Measurements from ENCODE around the gene S100A13.

S100A13 gene

DNA sequence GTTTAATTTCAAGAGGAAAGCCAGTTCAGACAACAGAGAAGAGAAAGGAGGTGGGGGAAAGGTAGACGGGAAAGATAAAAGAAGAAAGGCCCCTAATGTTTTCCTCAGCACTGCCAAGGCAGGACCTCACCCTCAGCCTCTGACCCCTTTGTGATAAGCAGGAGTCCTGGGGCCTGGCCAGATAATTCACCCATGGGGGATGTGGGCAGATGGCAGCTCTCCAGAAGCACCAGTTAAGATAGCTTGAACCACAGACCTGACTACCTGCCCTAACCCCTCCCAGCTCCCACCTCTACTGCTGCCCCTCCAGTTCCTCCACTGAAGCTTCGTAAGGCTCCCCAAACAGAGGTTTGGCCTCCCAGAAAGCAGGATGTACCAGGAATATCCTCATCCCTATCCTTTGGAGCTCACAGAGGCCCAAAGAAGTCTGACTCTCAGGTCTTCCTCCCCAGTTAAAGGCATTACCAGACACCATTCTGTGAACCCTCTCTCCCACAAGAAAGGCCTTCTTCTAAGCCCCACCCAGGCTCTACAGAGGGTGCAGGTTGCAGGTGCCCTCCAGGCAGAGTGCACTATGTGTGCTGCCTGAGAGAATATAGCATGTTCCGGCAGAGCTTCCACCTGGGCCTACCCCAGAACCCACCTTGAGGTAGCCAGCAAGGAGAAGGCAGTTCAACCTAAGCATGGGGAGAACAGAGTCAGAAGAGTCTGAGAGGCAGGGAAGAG, 22.0 kb upstream of the S100A13 start:
- TF ChIP-seq, protein P1, sequence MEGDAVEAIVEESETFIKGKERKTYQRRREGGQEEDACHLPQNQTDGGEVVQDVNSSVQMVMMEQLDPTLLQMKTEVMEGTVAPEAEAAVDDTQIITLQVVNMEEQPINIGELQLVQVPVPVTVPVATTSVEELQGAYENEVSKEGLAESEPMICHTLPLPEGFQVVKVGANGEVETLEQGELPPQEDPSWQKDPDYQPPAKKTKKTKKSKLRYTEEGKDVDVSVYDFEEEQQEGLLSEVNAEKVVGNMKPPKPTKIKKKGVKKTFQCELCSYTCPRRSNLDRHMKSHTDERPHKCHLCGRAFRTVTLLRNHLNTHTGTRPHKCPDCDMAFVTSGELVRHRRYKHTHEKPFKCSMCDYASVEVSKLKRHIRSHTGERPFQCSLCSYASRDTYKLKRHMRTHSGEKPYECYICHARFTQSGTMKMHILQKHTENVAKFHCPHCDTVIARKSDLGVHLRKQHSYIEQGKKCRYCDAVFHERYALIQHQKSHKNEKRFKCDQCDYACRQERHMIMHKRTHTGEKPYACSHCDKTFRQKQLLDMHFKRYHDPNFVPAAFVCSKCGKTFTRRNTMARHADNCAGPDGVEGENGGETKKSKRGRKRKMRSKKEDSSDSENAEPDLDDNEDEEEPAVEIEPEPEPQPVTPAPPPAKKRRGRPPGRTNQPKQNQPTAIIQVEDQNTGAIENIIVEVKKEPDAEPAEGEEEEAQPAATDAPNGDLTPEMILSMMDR (IDR thresholded peaks at IDR 0.05; ENCODE audit: borderline replicate concordance, control extremely low read depth, extremely low read depth, insufficient read depth, missing control alignments), result no peak
- DNase-seq (ENCODE audit: low spot score), result no peak
- in situ Hi-C loops (cut with MboI; ENCODE audit: low sequenced_read_pairs, unreplicated experiment), result no loop called here

DNA sequence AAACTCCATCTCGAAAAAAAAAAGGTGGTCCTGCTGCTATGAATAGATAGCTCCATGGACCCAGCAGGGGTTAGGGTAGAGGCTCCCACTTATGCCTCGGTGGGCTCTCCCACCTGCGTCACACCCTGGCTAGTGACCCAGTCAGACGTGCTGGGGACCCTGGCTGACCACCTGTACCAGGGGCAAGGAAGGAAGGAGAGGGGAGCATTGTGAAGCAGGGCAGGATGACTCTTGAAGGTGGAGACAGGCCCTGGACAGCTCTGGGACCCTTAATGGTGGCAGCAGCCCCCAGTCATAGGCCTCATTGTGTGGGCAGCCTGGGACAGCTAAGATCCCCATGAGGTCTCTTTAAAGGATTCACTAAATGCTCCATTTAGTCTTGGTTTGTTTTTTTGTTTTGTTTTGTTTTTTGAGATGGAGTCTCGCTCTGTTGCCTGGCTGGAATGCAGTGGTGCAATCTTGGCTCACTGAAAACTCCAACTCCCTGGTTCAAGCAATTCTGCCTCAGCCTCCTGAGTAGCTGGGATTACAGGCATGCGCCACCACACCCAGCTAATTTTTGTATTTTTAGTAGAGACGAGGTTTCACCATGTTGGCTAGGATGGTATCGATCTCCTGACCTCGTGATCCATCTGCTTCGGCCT, 20.8 kb upstream of the S100A13 start:
- DNase-seq (ENCODE audit: low spot score), result no peak
- in situ Hi-C loops (cut with MboI; ENCODE audit: low sequenced_read_pairs, unreplicated experiment), result no loop called here
- TF ChIP-seq, protein P1 (IDR thresholded peaks at IDR 0.05; ENCODE audit: borderline replicate concordance, control extremely low read depth, extremely low read depth, insufficient read depth, missing control alignments), result no peak

DNA sequence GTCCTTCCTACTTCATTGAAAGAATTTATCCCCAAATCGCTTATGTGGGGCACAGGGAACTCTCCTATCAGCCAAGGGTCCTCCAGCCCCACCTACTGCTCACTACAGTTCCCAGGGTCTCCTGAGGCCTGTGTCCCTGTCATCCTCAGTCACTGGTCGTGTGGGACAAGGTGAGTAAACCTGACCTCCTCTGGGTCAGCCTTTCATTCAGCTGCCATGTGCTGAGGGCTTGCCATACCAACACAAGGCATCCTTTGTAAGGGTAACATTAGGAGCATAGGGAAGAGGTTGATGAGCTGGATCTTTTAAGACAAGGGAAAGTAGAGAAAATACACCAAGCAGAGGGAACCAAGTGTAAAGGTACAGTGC, 20.0 kb upstream of the S100A13 start:
- in situ Hi-C loops (cut with MboI; ENCODE audit: low sequenced_read_pairs, unreplicated experiment), result no loop called here
- TF ChIP-seq, protein P1 (IDR thresholded peaks at IDR 0.05; ENCODE audit: borderline replicate concordance, control extremely low read depth, extremely low read depth, insufficient read depth, missing control alignments), result no peak
- no peak for DNase-seq (ENCODE audit: low spot score)

DNA sequence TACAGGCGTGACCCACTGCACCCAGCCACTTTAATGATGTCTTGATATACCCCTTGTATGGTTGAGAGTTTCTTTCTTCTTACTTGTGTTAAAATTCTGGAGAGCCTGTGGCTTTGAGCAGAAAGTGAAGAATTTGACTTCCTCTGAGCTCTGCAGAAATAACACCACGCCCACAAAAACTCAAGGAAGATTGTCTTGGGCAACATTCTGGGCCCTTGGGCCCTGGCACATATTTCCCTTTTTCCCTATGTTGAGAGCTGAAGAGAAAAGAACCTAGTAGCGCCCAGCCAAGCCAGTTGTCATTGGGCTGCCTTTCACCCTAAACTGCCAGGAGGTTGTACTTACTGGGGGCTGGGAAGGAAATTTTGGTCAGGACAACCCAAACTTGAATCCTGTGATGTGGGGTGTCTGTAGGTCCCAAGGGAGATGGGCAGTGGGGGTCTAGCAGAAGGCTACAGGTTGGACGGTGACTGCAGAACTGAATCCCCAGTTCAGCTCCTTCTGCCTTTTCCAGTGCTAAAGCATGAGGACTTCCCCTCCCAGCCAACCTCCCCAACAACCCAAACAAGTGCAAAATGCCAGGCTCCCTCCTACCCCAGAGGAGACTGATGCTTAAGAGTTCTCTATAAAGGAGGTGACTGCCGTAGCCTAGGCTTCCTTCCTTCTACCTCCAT, 19.5 kb upstream of the S100A13 start:
- in situ Hi-C loops (cut with MboI; ENCODE audit: low sequenced_read_pairs, unreplicated experiment), result no loop called here
- DNase-seq (ENCODE audit: low spot score), result no peak
- TF ChIP-seq, protein P1 (IDR thresholded peaks at IDR 0.05; ENCODE audit: borderline replicate concordance, control extremely low read depth, extremely low read depth, insufficient read depth, missing control alignments), result no peak

DNA sequence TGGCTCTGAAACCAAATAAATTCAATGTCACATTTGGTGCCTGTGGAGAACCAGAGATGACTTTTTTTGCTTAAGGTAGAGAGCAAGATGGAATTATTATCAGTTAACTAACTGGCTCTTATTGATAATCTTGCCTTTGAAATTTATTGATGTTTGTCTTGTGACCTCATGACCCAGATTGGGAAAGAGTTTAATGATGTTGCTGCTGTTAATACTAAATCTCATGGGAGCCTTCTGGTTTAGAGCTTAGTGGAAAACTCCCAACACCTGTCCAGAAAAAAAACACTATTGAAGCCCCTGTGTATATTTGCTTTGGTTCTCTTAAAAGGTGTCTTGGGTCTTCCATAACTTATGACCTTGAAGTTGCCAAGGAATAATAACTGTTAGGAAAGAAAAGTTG, 16.5 kb upstream of the S100A13 start:
- TF ChIP-seq, protein P1 (IDR thresholded peaks at IDR 0.05; ENCODE audit: borderline replicate concordance, control extremely low read depth, extremely low read depth, insufficient read depth, missing control alignments), result no peak
- in situ Hi-C loops (cut with MboI; ENCODE audit: low sequenced_read_pairs, unreplicated experiment), result no loop called here
- no peak for DNase-seq (ENCODE audit: low spot score)

DNA sequence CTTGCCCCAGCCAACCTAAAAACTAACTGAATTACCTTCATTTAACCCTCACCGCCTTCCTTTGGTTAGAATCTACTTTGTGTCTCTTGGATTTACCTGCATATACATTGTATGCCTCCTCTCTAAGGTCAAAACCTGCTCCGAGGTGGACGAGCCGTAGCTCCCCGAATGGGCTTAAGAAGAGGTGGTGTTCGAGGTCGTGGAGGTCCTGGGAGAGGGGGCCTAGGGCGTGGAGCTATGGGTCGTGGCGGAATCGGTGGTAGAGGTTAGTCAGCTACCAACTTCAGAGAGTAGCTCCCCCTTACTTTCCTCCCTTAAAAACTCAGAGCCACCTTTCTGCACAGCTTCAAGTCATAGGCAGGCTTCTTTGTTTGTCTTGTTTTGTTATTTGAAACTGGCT, 15.8 kb upstream of the S100A13 start:
- in situ Hi-C loops (cut with MboI; ENCODE audit: low sequenced_read_pairs, unreplicated experiment), result no loop called here
- no peak for DNase-seq (ENCODE audit: low spot score)

More for the DNA sequence above, 15.8 kb upstream of the S100A13 start:
- TF ChIP-seq, protein P1 (IDR thresholded peaks at IDR 0.05; ENCODE audit: borderline replicate concordance, control extremely low read depth, extremely low read depth, insufficient read depth, missing control alignments), result no peak
